ENCODE measurements around the gene TMEM135. TPM values are rescaled to one million over a fixed set of nuclear protein-coding genes. Genes with fewer than 3 reads are reported as not detected.

Gene TMEM135
- total RNA-seq, 2 experiments from 2014 or later, result 14.1 to 15.6 TPM

DNA sequence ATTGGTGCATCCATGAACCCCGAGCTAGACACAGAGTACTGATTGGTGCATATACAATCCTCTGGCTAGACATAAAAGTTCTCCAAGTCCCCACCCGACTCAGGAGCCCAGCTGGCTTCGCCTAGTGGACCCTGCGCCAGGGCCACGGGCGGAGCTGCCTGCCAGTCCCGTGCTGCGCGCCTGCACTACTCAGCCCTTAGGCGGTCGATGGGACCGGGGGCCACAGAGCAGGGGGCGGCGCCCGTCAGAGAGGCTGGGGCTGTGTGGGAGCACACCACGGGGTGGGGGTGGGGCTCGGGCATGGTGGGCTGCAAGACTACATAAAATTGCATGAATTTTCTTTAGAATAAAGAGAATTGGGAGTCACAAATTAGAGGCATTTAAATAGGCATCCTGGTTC lies 248.6 kb downstream of the TMEM135 start:
- H3K4me3 Mint-ChIP-seq, result no peak overlapping the region

DNA sequence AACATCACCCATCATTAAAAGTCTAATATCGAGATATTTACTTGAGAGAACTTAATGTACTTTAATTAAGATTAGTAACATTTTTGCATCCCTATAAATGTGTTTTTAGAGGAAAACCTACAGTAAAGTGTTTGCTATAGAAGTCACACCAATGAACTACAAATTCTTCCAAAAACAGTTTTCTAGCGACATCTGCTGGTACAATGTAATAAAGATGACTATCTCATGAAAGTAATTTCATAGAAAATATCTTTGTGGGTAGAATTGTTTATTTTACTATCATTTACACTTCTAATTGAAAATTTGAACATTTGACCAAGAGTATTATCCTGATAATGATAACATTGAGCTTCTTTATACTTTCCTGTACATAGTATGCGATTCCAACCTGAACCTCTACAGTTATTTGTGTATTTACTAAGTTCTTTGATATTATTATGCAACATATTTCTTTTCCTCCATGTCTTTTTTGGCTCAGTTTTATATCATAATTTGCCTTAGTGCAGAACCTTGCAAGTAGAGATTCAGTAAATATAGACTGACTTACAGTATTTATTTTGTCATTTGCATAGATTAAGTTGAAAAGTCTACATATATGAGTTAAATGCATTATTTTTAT lies 252.7 kb downstream of the TMEM135 start:
- Mint-ChIP-seq H3K27me3 (no peaks in the 10 kb centered on the region), H3K27ac (no peak overlapping the region), H3K36me3 (ENCODE audit: low read depth) (no peaks in the 10 kb centered on the region), H3K4me3 (no peak overlapping the region), H3K9me3 (no peaks in the 10 kb centered on the region), H3K4me1 (ENCODE audit: low read depth) (no peaks in the 10 kb centered on the region)
- DNase-seq (peak in 3 of 14 experiments; percentile 63 to 68 (median 64)), ATAC-seq (ENCODE audit: poor library complexity) (no peak)
- Histone ChIP-seq H3K9me3 (ENCODE audit: control insufficient read depth in 1 of 2, insufficient read depth in 1 of 2, low read length in 2 of 2) (no peaks in the 10 kb centered on the region), H3K36me3 (ENCODE audit: insufficient read depth, low read length) (no peaks in the 10 kb centered on the region), H3K4me1 (ENCODE audit: insufficient read depth, low read length) (no peaks in the 10 kb centered on the region), H3K4me3 (ENCODE audit: low read length) (no peak overlapping the region), H3K27ac (ENCODE audit: low read depth in 1 of 2, low read length in 2 of 2) (no peak overlapping the region), H3K27me3 (ENCODE audit: control insufficient read depth in 1 of 2, insufficient read depth in 2 of 2, low read length in 2 of 2) (no peaks in the 10 kb centered on the region)
- CTCF ChIA-PET, result interaction anchor here (1.4 kb wide), 1 partner anchor 351 kb away, joined by 4 read pairs; no protein-coding TSS in a partner anchor
- intact Hi-C loops (cut with DNase I, micrococcal nuclease), result loop anchor here (1.0 to 5.0 kb wide), 4 partner anchors 295 to 418 kb away; no protein-coding TSS in a partner anchor
- TF ChIP-seq CTCF (IDR thresholded peaks at IDR 0.05), result peak; percentile 75
- POLR2A ChIA-PET, result no interaction called here

More for the DNA sequence above, 248.6 kb downstream of the TMEM135 start:
- H3K4me3 ChIP-seq (ENCODE audit: low read length), result no peak overlapping the region
- no peak overlapping the region for H3K27ac ChIP-seq (ENCODE audit: low read depth in 1 of 2, low read length in 2 of 2)
- no peak for TF ChIP-seq CTCF (IDR thresholded peaks at IDR 0.05)
- no peak overlapping the region for H3K27ac Mint-ChIP-seq
- ATAC-seq (ENCODE audit: poor library complexity), result no peak
- H3K27me3 ChIP-seq (ENCODE audit: control insufficient read depth in 1 of 2, insufficient read depth in 2 of 2, low read length in 2 of 2), result no peaks in the 10 kb centered on the region
- H3K9me3 Mint-ChIP-seq, result no peaks in the 10 kb centered on the region
- ChIA-PET POLR2A (no interaction called here), CTCF (interaction anchor here (1.1 kb wide), 1 partner anchor 347 kb away, joined by 5 read pairs; no protein-coding TSS in a partner anchor)
- H3K36me3 ChIP-seq (ENCODE audit: insufficient read depth, low read length), result no peaks in the 10 kb centered on the region
- H3K9me3 ChIP-seq (ENCODE audit: control insufficient read depth in 1 of 2, insufficient read depth in 1 of 2, low read length in 2 of 2), result no peaks in the 10 kb centered on the region
- H3K36me3 Mint-ChIP-seq (ENCODE audit: low read depth), result no peaks in the 10 kb centered on the region
- no peaks in the 10 kb centered on the region for H3K4me1 ChIP-seq (ENCODE audit: insufficient read depth, low read length)
- intact Hi-C loops (cut with DNase I, micrococcal nuclease), result loop anchor here in 1 of 2 experiments (5.0 kb wide), 1 partner anchor 829 kb away; no protein-coding TSS in a partner anchor
- H3K27me3 Mint-ChIP-seq, result no peaks in the 10 kb centered on the region
- no peaks in the 10 kb centered on the region for H3K4me1 Mint-ChIP-seq (ENCODE audit: low read depth)
- DNase-seq, result no peak

- no peaks in the 10 kb centered on the region for H3K9me3 ChIP-seq (ENCODE audit: control insufficient read depth in 1 of 2, insufficient read depth in 1 of 2, low read length in 2 of 2)
- H3K27me3 Mint-ChIP-seq, result no peaks in the 10 kb centered on the region
- no peak for DNase-seq
- TF ChIP-seq CTCF (IDR thresholded peaks at IDR 0.05), result no peak
- no peak overlapping the region for H3K27ac Mint-ChIP-seq
- no peak overlapping the region for H3K4me3 Mint-ChIP-seq
- no peak overlapping the region for H3K4me3 ChIP-seq (ENCODE audit: low read length)
- no peak for ATAC-seq (ENCODE audit: poor library complexity)
- H3K4me1 ChIP-seq (ENCODE audit: insufficient read depth, low read length), result no peaks in the 10 kb centered on the region
- no peaks in the 10 kb centered on the region for H3K4me1 Mint-ChIP-seq (ENCODE audit: low read depth)
- intact Hi-C loops (cut with DNase I, micrococcal nuclease), result loop anchor here in 1 of 2 experiments (5.0 kb wide), 1 partner anchor 420 kb away; no protein-coding TSS in a partner anchor
- no peaks in the 10 kb centered on the region for H3K36me3 ChIP-seq (ENCODE audit: insufficient read depth, low read length)
- POLR2A ChIA-PET, result no interaction called here
- no peaks in the 10 kb centered on the region for H3K27me3 ChIP-seq (ENCODE audit: control insufficient read depth in 1 of 2, insufficient read depth in 2 of 2, low read length in 2 of 2)
- no peaks in the 10 kb centered on the region for H3K36me3 Mint-ChIP-seq (ENCODE audit: low read depth)
- H3K9me3 Mint-ChIP-seq, result no peaks in the 10 kb centered on the region
- no peak overlapping the region for H3K27ac ChIP-seq (ENCODE audit: low read depth in 1 of 2, low read length in 2 of 2)
- CTCF ChIA-PET, result interaction anchor here (1.1 kb wide), 1 partner anchor 353 kb away, joined by 3 read pairs; no protein-coding TSS in a partner anchor
Observed at GRCh38 chr11:87292598-87292997, 254.9 kb downstream of the TMEM135 start.
